A549 (cell line): ENCODE results near the gene KIF26A. TPM values are rescaled to one million over a fixed set of nuclear protein-coding genes. Genes with fewer than 3 reads are reported as not detected.

ENCODE experiments used
- ATAC-seq, 2 experiments: fragments of 200-7000 bp in 1 of 2; fragments of >200 bp in 1 of 2; cut with Nextera tagmentation in 1 of 2; cut with Tn5 transposase in 1 of 2; 3 replicates each; pipeline versions ENCODE4 v1.8.0 to v1.9.1; 2018 to 2020; ENCODE audit warnings: mild to moderate bottlenecking in 1 of 2, moderate library complexity in 1 of 2
- CTCF ChIA-PET: fragments of 300-600 bp; sonication (Branson Sonifier 250); formaldehyde crosslinking; extraction: SDS; loops from one replicate; lab custom pipeline; 2021; ENCODE audit warnings: antibody characterized with exemption, inconsistent platforms; lab: Yijun Ruan, JAX
- POLR2A ChIA-PET: fragments of 350-600 bp; formaldehyde crosslinking; extraction: SDS; loops from one replicate; lab custom pipeline; 2021; ENCODE audit warnings: antibody characterized with exemption, inconsistent platforms; lab: Yijun Ruan, JAX
- DNase-seq, 2 experiments: peaks; one replicate each; pipeline versions ENCODE4 v3.0.0 to v3.0.0-alpha.2; 2011 to 2016; ENCODE audit warnings: low read depth in 1 of 2, low spot score in 1 of 2
- FAIRE-seq: peaks from 2 replicates; lab custom pipeline; 2011; peaks lifted over from hg19 to GRCh38; lab: Jason Lieb, UNC
- H3K27ac ChIP-seq, 2 experiments: fragments of >200 bp; sonication (Bioruptor Twin); formaldehyde crosslinking; 3 replicates each; pipeline ENCODE4 v1.5.1; 2016 to 2017
- H3K4me1 ChIP-seq: fragments of >200 bp; sonication (Bioruptor Twin); formaldehyde crosslinking; 3 replicates; pipeline ENCODE4 v1.6.1; 2016
- H3K4me2 ChIP-seq: fragments of >200 bp; sonication (Bioruptor Twin); formaldehyde crosslinking; 3 replicates; pipeline ENCODE4 v1.6.1; 2016
- H3K4me3 ChIP-seq: fragments of >200 bp; sonication (Bioruptor Twin); formaldehyde crosslinking; 3 replicates; pipeline ENCODE4 v1.5.1; 2016
- H3K9me3 ChIP-seq: fragments of >200 bp; sonication (Bioruptor Twin); formaldehyde crosslinking; 3 replicates; pipeline ENCODE4 v1.6.1; 2016
- ATOH8 ChIP-seq: fragments of 250-450 bp; sonication (Bioruptor Pico); IDR thresholded peaks from 2 replicates; pipeline ENCODE4 v1.5.0; 2020; ENCODE audit warnings: low read depth, mild to moderate bottlenecking, moderate library complexity
- BHLHE40 ChIP-seq: IDR thresholded peaks from 2 replicates; pipeline ENCODE4 v1.6.1; 2012; ENCODE audit warnings: low read depth, low read length, inconsistent platforms
- CBX8 ChIP-seq: fragments of 200-600 bp; sonication (generic); IDR thresholded peaks from 2 replicates; pipeline ENCODE4 v1.6.1; 2016
- CHD2 ChIP-seq: fragments of 150-350 bp; IDR thresholded peaks from 2 replicates; pipeline ENCODE4 v1.6.1; 2014; ENCODE audit warnings: low read length; ENCODE audit not compliant: partially characterized antibody
- CTCF ChIP-seq: fragments of >200 bp; sonication (Bioruptor Twin); formaldehyde crosslinking; IDR thresholded peaks from 3 replicates; pipeline ENCODE4 v1.5.1; 2016
- EHF ChIP-seq: fragments of 250-450 bp; sonication (Bioruptor Pico); IDR thresholded peaks from 2 replicates; pipeline ENCODE4 v1.5.0; 2020; ENCODE audit warnings: mild to moderate bottlenecking
- EHMT2 ChIP-seq: fragments of 200-600 bp; sonication (generic); IDR thresholded peaks from 2 replicates; pipeline ENCODE4 v1.6.1; 2016; ENCODE audit warnings: antibody characterized with exemption, low read depth, mild to moderate bottlenecking, moderate library complexity
- ELK1 ChIP-seq: fragments of 150-350 bp; IDR thresholded peaks from 2 replicates; pipeline ENCODE4 v1.6.1; 2014; ENCODE audit warnings: low read depth, mild to moderate bottlenecking, low read length
- ESRRA ChIP-seq: fragments of 150-350 bp; IDR thresholded peaks from 2 replicates; pipeline ENCODE4 v1.6.1; 2014; ENCODE audit warnings: mild to moderate bottlenecking, low read length, borderline replicate concordance
- FOSB ChIP-seq: fragments of 250-450 bp; sonication (Bioruptor Pico); IDR thresholded peaks from 2 replicates; pipeline ENCODE4 v1.5.0; 2020; ENCODE audit warnings: mild to moderate bottlenecking, moderate library complexity
- GATA3 ChIP-seq: IDR thresholded peaks from 2 replicates; pipeline ENCODE4 v1.6.1; 2012; ENCODE audit warnings: borderline replicate concordance
- HEYL ChIP-seq: fragments of 250-450 bp; sonication (Bioruptor Pico); IDR thresholded peaks from 2 replicates; pipeline ENCODE4 v1.8.0; 2021; ENCODE audit warnings: mild to moderate bottlenecking, moderate library complexity
- HMGXB4 ChIP-seq: fragments of 250-450 bp; sonication (Bioruptor Pico); IDR thresholded peaks from 2 replicates; pipeline ENCODE4 v1.5.0; 2021; ENCODE audit warnings: mild to moderate bottlenecking, moderate library complexity, borderline replicate concordance
- HOXA7 ChIP-seq: fragments of 250-450 bp; sonication (Bioruptor Pico); IDR thresholded peaks from 2 replicates; pipeline ENCODE4 v1.5.0; 2020; ENCODE audit warnings: mild to moderate bottlenecking, moderate library complexity
- HOXB5 ChIP-seq: fragments of 250-450 bp; sonication (Bioruptor Pico); IDR thresholded peaks from 2 replicates; pipeline ENCODE4 v1.5.0; 2020; ENCODE audit warnings: mild to moderate bottlenecking, moderate library complexity
- KDM5A ChIP-seq: fragments of 200-600 bp; sonication (generic); IDR thresholded peaks from 2 replicates; pipeline ENCODE4 v1.6.1; 2016; ENCODE audit warnings: antibody characterized with exemption, mild to moderate bottlenecking
- MAFK ChIP-seq: fragments of 450-650 bp; IDR thresholded peaks from 2 replicates; pipeline ENCODE4 v1.6.1; 2014; ENCODE audit not compliant: partially characterized antibody
- MAX ChIP-seq: IDR thresholded peaks from 2 replicates; pipeline ENCODE4 v1.6.1; 2012
- MAZ ChIP-seq: fragments of 150-350 bp; IDR thresholded peaks from 2 replicates; pipeline ENCODE4 v1.6.1; 2014; ENCODE audit warnings: antibody characterized with exemption, low read depth, low read length, borderline replicate concordance
- MYC ChIP-seq: IDR thresholded peaks from 2 replicates; pipeline ENCODE4 v1.6.1; 2012; ENCODE audit warnings: mild to moderate bottlenecking, inconsistent platforms, low read length, improper control_type of control experiment, borderline replicate concordance
- NPAS2 ChIP-seq: fragments of 250-450 bp; sonication (Bioruptor Pico); IDR thresholded peaks from 2 replicates; pipeline ENCODE4 v1.8.0; 2022; ENCODE audit warnings: mild to moderate bottlenecking, moderate library complexity, borderline replicate concordance
- NR3C1 ChIP-seq: fragments of >200 bp; sonication (Bioruptor Twin); formaldehyde crosslinking; IDR thresholded peaks from 3 replicates; pipeline ENCODE4 v1.6.1; 2017
- PHF8 ChIP-seq: fragments of 200-600 bp; sonication (generic); IDR thresholded peaks from 2 replicates; pipeline ENCODE4 v1.6.1; 2016; ENCODE audit warnings: low read depth, mild to moderate bottlenecking, antibody characterized with exemption, moderate library complexity, borderline replicate concordance
- POLR2AphosphoS2 ChIP-seq: conservative IDR thresholded peaks from 2 replicates; pipeline ENCODE4 v1.6.1; 2012; ENCODE audit warnings: low read length, improper control_type of control experiment, inconsistent platforms
- REST ChIP-seq: fragments of 200-600 bp; sonication (generic); IDR thresholded peaks from 2 replicates; pipeline ENCODE4 v1.6.1; 2016; ENCODE audit warnings: antibody characterized with exemption, mild to moderate bottlenecking, moderate library complexity
- SREBF2 ChIP-seq: fragments of 450-650 bp; IDR thresholded peaks from 2 replicates; pipeline ENCODE4 v1.6.1; 2014; ENCODE audit warnings: mild to moderate bottlenecking, moderate library complexity
- ZC3H11A ChIP-seq: fragments of 450-650 bp; IDR thresholded peaks from 2 replicates; pipeline ENCODE4 v1.6.1; 2014; ENCODE audit warnings: antibody characterized with exemption, mild to moderate bottlenecking
- ZFP36 ChIP-seq: fragments of 450-650 bp; IDR thresholded peaks from 2 replicates; pipeline ENCODE4 v1.6.1; 2014; ENCODE audit warnings: borderline replicate concordance; ENCODE audit not compliant: partially characterized antibody
- WGBS: methylation state at CpG from one replicate; pipeline ENCODE4 v1.1.6; 2017; ENCODE audit errors: missing lambda C conversion rate; 5-methylcytosine and 5-hydroxymethylcytosine counted together
- polyA plus RNA-seq, 4 experiments: library from polyadenylated mRNA; depleted of rRNA in 3 of 4; stranded (reverse); fragments of >200 nt; fragmentation: RNase III in 1 of 4; extraction: RNeasy Plus Mini Kit Qiagen cat#74134 plus additional on column Dnase treatment in 1 of 4; gene quantifications; 2 replicates in 3 of 4; 3 replicates in 1 of 4; pipeline ENCODE4 v1.2.3, GENCODE V29; 2011 to 2017

Gene KIF26A
- polyA plus RNA-seq, 2 of the 4 experiments (the other 2 are of a cell fraction) = 0.28 to 2.3 TPM

- CTCF ChIA-PET = no interaction called here
- FAIRE-seq = no peak
- Histone ChIP-seq H3K4me1 (no peaks in the 10 kb centered on the region), H3K27ac (no peak overlapping the region), H3K9me3 (no peaks in the 10 kb centered on the region), H3K4me3 (no peak overlapping the region)
- ATAC-seq = no peak
- no peak for TF ChIP-seq ELK1
- no peak for TF ChIP-seq KDM5A
- no peak for TF ChIP-seq POLR2AphosphoS2
- no peak for TF ChIP-seq EHF (CRISPR knock-in tag)
- TF ChIP-seq REST = no peak
- no peak for TF ChIP-seq ZC3H11A
- TF ChIP-seq SREBF2 = no peak
- TF ChIP-seq FOSB (CRISPR knock-in tag) = no peak
- no peak for TF ChIP-seq MYC
- no peak for TF ChIP-seq HOXB5 (CRISPR knock-in tag)
- no peak for TF ChIP-seq MAX
- TF ChIP-seq ATOH8 (CRISPR knock-in tag) = no peak
- no peak for TF ChIP-seq ESRRA
- TF ChIP-seq GATA3 = no peak
- TF ChIP-seq EHMT2 = no peak
- TF ChIP-seq NR3C1 = no peak
- TF ChIP-seq CTCF = no peak
- TF ChIP-seq, all 56 proteins: peak for 0
- WGBS = 90% methylated on average over 10 of the region's 14 CpGs
- POLR2A ChIA-PET = no interaction called here
- no peak overlapping the region for H3K4me2 ChIP-seq
- no peak for DNase-seq
These were observed 61.7 kb downstream of the KIF26A start for GRCh38 chr14:104200106-104200505.

GRCh38 chr14:104200591-104200990 lies 62.2 kb downstream of the KIF26A start:
- CTCF ChIA-PET = no interaction called here
- TF ChIP-seq HOXA7 (CRISPR knock-in tag) (no peak), ATOH8 (CRISPR knock-in tag) (no peak), PHF8 (no peak), CHD2 (no peak), CBX8 (no peak), MAZ (no peak), ZFP36 (no peak), HMGXB4 (CRISPR knock-in tag) (no peak), BHLHE40 (no peak), HEYL (CRISPR knock-in tag) (no peak), MAX (no peak), MAFK (no peak), NPAS2 (no peak)

More at GRCh38 chr14:104200591-104200990, 62.2 kb downstream of the KIF26A start:
- no peaks in the 10 kb centered on the region for H3K4me1 ChIP-seq
- H3K4me3 ChIP-seq = no peak overlapping the region
- H3K27ac ChIP-seq = no peak overlapping the region
- H3K4me2 ChIP-seq = no peak overlapping the region
- DNase-seq (no peak), ATAC-seq (no peak), FAIRE-seq (no peak)
- H3K9me3 ChIP-seq = no peaks in the 10 kb centered on the region
- WGBS = 100% methylated on average over 1 of the region's 10 CpGs
- POLR2A ChIA-PET = no interaction called here
